Keratinocyte (primary cell): ENCODE results near the gene ACSL3.

Experiments used
- CTCF ChIP-seq, 3 experiments: IDR thresholded peaks in 1 of 3; conservative IDR thresholded peaks in 1 of 3; optimal IDR thresholded peaks in 1 of 3; 2 replicates in 2 of 3; 3 replicates in 1 of 3; pipeline versions ENCODE3 to v1.5.1; 2011; ENCODE audit warnings: low read length in 3 of 3, mild to moderate bottlenecking in 3 of 3, moderate library complexity in 2 of 3, control low read depth in 1 of 3, inconsistent platforms in 1 of 3; ENCODE audit not compliant: insufficient read depth in 2 of 3; ENCODE audit errors: extremely low read depth in 1 of 3
- EZH2 ChIP-seq: IDR thresholded peaks from one replicate; pipeline ENCODE4 v1.6.1; 2012; ENCODE audit warnings: inconsistent platforms, mild to moderate bottlenecking, low read length, moderate library complexity

GRCh38 chr2:222941510-222942032 lies 80.7 kb downstream of the ACSL3 start:
- TF ChIP-seq CTCF (optimal IDR thresholded peaks at IDR 0.05 in 1 of 3, IDR thresholded peaks at IDR 0.05 in 1 of 3, conservative IDR thresholded peaks at IDR 0.05 in 1 of 3; ENCODE audit: extremely low read depth in 1 of 3, insufficient read depth in 2 of 3, low read length in 3 of 3) = no peak
- TF ChIP-seq EZH2 = no peak
